Endothelial cell (in vitro differentiated cells): ENCODE measurements around the gene ZFP90. TPM values are rescaled to one million over a fixed set of nuclear protein-coding genes. Genes with fewer than 3 reads are reported as not detected.

ENCODE experiments used
- DNase-seq: peaks from one replicate; pipeline ENCODE4 v3.0.0; 2021; ENCODE audit warnings: low spot score
- H3K27ac Mint-ChIP-seq: one replicate; pipeline ENCODE4 v1.8.0; 2021; ENCODE audit warnings: mixed read lengths, inconsistent platforms; ENCODE audit not compliant: unreplicated experiment
- H3K27me3 Mint-ChIP-seq: one replicate; pipeline ENCODE4 v1.8.0; 2021; ENCODE audit warnings: mild to moderate bottlenecking, moderate library complexity, mixed read lengths, inconsistent platforms; ENCODE audit not compliant: unreplicated experiment
- H3K36me3 Mint-ChIP-seq: one replicate; pipeline ENCODE4 v1.8.0; 2021; ENCODE audit warnings: mild to moderate bottlenecking, low read depth, mixed read lengths, inconsistent platforms; ENCODE audit not compliant: unreplicated experiment
- H3K4me1 Mint-ChIP-seq: one replicate; pipeline ENCODE4 v1.8.0; 2021; ENCODE audit warnings: mild to moderate bottlenecking, mixed read lengths, inconsistent platforms; ENCODE audit not compliant: unreplicated experiment
- H3K4me3 Mint-ChIP-seq: one replicate; pipeline ENCODE4 v1.8.0; 2021; ENCODE audit warnings: mild to moderate bottlenecking, mixed read lengths, inconsistent platforms; ENCODE audit not compliant: unreplicated experiment
- H3K9me3 Mint-ChIP-seq: one replicate; pipeline ENCODE4 v1.8.0; 2021; ENCODE audit warnings: mixed read lengths, inconsistent platforms; ENCODE audit not compliant: unreplicated experiment
- total RNA-seq: library from RNA; stranded (reverse); fragmentation: NEBNext Ultra II Directional; extraction: Animal tissue kit (Norgen Biotek cat#: 25700); gene quantifications from one replicate; pipeline ENCODE4 v1.2.1, GENCODE V29; 2021; ENCODE audit not compliant: unreplicated experiment
- TF ChIP-seq, protein P1 (sequence below): fragments of 200-600 bp; sonication (generic); IDR thresholded peaks from one replicate; pipeline ENCODE4 v1.5.0; 2021; ENCODE audit warnings: antibody characterized with exemption; ENCODE audit not compliant: unreplicated experiment

ZFP90 gene
- total RNA-seq, 1 donor from 2014 or later, result 35.6 TPM

DNA sequence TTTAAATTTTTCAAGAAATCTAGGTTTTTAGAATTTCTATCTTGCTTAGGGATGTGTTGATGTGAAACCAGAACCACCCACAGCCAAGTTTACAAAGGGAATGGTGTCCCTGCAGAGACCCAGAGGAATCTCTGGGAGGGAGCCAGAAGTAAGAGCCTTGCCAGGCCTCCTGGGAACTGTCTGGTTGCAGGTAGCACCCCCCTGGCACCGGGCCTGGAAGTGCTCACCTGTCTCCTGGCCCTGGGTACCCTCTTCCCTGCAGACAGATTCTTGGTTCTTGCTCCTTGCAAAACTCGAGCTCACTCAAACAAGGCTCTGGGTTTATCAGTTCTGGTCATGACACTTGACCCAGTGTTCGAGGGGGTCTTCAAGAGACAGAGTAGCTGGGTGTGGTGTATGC, 24.6 kb upstream of the ZFP90 start:
- TF ChIP-seq, protein P1, sequence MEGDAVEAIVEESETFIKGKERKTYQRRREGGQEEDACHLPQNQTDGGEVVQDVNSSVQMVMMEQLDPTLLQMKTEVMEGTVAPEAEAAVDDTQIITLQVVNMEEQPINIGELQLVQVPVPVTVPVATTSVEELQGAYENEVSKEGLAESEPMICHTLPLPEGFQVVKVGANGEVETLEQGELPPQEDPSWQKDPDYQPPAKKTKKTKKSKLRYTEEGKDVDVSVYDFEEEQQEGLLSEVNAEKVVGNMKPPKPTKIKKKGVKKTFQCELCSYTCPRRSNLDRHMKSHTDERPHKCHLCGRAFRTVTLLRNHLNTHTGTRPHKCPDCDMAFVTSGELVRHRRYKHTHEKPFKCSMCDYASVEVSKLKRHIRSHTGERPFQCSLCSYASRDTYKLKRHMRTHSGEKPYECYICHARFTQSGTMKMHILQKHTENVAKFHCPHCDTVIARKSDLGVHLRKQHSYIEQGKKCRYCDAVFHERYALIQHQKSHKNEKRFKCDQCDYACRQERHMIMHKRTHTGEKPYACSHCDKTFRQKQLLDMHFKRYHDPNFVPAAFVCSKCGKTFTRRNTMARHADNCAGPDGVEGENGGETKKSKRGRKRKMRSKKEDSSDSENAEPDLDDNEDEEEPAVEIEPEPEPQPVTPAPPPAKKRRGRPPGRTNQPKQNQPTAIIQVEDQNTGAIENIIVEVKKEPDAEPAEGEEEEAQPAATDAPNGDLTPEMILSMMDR, result no peak
- Mint-ChIP-seq H3K4me1 (no peaks in the 10 kb centered on the region), H3K9me3 (no peaks in the 10 kb centered on the region), H3K4me3 (no peak overlapping the region), H3K27me3 (peaks cover 2% of the 10 kb centered on the region), H3K36me3 (no peaks in the 10 kb centered on the region), H3K27ac (no peak overlapping the region)
- DNase-seq, result no peak

- H3K27ac Mint-ChIP-seq, result no peak overlapping the region
- H3K27me3 Mint-ChIP-seq, result peaks cover 4% of the 10 kb centered on the region
- H3K36me3 Mint-ChIP-seq, result no peaks in the 10 kb centered on the region
- no peak for DNase-seq
- TF ChIP-seq, protein P1, result no peak
- no peaks in the 10 kb centered on the region for H3K4me1 Mint-ChIP-seq
- H3K4me3 Mint-ChIP-seq, result no peak overlapping the region
- no peaks in the 10 kb centered on the region for H3K9me3 Mint-ChIP-seq
Observed at GRCh38 chr16:68517606-68518166, 21.4 kb upstream of the ZFP90 start.

DNA sequence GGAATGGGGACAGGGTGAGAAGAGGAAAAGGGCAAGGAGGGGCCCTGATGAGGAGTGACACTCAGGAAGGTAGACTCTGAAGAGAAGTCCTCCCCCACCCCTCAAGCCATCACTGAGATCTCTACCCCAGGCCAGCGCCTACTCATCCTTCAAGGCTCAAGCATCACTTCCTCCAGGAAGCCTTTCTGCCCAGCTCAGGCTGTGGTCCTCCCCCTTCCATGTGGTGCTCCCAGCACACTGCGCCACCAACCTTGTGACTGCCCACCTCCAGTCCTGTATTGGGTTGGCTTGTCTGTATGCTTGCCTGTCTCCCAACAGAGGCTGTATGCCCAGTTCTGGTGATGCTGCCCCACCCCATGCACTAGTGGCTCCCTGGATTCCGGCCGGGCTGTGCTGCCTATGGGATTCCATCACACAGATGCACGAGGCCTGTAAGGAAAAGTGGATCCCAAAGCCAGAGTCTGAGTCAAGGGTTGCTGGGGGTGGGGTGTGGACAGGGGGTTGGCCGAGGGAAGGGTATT, 19.8 kb upstream of the ZFP90 start:
- no peaks in the 10 kb centered on the region for H3K36me3 Mint-ChIP-seq
- no peaks in the 10 kb centered on the region for H3K9me3 Mint-ChIP-seq
- H3K4me3 Mint-ChIP-seq, result no peak overlapping the region
- no peak for DNase-seq
- no peak overlapping the region for H3K27ac Mint-ChIP-seq
- TF ChIP-seq, protein P1, result no peak
- no peaks in the 10 kb centered on the region for H3K4me1 Mint-ChIP-seq
- H3K27me3 Mint-ChIP-seq, result peaks cover 4% of the 10 kb centered on the region

DNA sequence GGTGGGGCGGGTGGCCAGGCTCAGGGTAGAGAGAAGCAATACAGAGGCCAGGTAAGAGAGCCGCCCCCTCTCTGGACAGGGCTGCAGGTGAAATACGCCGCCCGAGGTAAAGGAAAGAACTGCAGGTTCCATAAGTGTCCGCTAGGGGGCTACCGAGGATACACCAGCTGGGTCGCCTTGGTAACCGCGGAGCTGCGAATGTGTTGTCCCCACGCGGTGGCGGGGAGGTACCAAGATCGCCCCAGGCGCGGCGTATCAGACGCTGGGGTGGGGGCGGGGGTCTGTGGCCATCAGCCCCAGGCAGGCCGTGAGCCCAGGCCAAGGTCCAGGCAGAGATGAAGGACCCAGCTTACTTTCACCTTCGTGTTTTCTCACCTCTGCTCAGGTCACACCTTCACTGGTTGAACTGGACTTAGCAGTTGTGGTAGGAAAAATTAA, 18.4 kb upstream of the ZFP90 start:
- Mint-ChIP-seq H3K4me3 (no peak overlapping the region), H3K36me3 (no peaks in the 10 kb centered on the region), H3K9me3 (no peaks in the 10 kb centered on the region), H3K27ac (peak overlapping the region; percentile 32), H3K27me3 (peaks cover 4% of the 10 kb centered on the region), H3K4me1 (no peaks in the 10 kb centered on the region)
- TF ChIP-seq, protein P1, result peak; percentile 99
- DNase-seq, result peak; percentile 89

DNA sequence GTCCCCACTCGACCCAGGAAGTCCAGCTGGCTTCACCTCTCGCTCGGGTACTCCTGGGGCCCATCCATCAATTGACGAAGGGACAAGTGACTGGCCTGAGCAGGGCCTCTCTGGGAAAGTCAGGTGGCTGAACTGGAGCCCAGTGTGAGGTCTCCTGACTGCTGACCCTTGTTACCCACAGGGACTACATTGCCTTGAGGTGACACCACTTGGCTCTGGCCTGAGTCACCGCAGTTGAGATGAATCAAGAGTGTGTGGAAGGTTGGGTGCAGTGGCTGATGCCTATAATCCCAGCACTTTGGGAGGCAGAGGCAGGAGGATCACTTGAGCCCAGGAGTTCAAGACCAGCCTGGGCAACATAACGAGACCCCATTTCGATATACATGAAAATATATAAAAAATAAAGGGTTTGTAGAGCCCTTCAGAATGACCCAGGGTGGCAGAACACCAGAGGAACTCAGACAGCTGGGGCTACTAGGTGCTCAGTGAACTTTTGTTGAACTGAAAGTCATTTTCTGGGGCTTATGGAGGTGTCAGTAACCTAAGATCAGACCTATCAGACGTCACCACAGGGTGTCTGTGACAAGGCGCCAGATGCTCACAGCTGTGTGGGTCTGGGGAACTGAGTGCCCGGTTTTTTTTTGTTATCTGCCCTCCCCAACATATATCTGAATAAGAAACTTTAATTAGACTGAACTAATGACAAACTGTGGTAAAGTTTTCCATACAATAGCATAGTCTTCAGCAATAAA, 14.8 kb upstream of the ZFP90 start:
- Mint-ChIP-seq H3K36me3 (no peaks in the 10 kb centered on the region), H3K9me3 (no peaks in the 10 kb centered on the region), H3K27me3 (peaks cover 4% of the 10 kb centered on the region), H3K4me1 (no peaks in the 10 kb centered on the region), H3K27ac (no peak overlapping the region), H3K4me3 (no peak overlapping the region)
- TF ChIP-seq, protein P1, result no peak
- DNase-seq, result no peak
